OCI-LY1 (cell line): ENCODE results near the gene PHLDB2.

Source experiments
- H2AFZ ChIP-seq: fragments of 200-600 bp; sonication (generic), shearing (Covaris generic); 2 replicates; pipeline ENCODE4 v1.6.0; 2014; ENCODE audit warnings: antibody characterized with exemption, mild to moderate bottlenecking, low read length
- H3F3A ChIP-seq: fragments of 200-600 bp; sonication (generic), shearing (Covaris generic); 2 replicates; pipeline ENCODE4 v1.6.0; 2014; ENCODE audit warnings: mild to moderate bottlenecking, antibody characterized with exemption, low read length, moderate library complexity; ENCODE audit not compliant: insufficient read depth
- H3K27ac ChIP-seq: fragments of 200-600 bp; sonication (generic); 2 replicates; pipeline ENCODE4 v1.5.1; 2014; ENCODE audit warnings: low read length, mixed run types, mild to moderate bottlenecking, low read depth; ENCODE audit not compliant: poor library complexity, severe bottlenecking
- H3K27me3 ChIP-seq: fragments of 200-600 bp; sonication (generic); 2 replicates; pipeline ENCODE4 v1.6.0; 2014; ENCODE audit warnings: antibody characterized with exemption, mild to moderate bottlenecking, low read length, moderate library complexity; ENCODE audit not compliant: insufficient read depth
- H3K36me3 ChIP-seq: fragments of 200-600 bp; sonication (generic); 2 replicates; pipeline ENCODE4 v1.6.1; 2014; ENCODE audit warnings: mild to moderate bottlenecking, antibody characterized with exemption, low read length, moderate library complexity, mixed read lengths; ENCODE audit not compliant: insufficient read depth
- H3K4me1 ChIP-seq: fragments of 200-600 bp; sonication (generic); 2 replicates; pipeline ENCODE4 v1.5.1; 2014; ENCODE audit warnings: mild to moderate bottlenecking, low read length, moderate library complexity; ENCODE audit not compliant: insufficient read depth, severe bottlenecking
- H3K4me2 ChIP-seq: fragments of 200-600 bp; sonication (generic), shearing (Covaris generic); 2 replicates; pipeline ENCODE4 v1.6.1; 2014; ENCODE audit warnings: low read length
- H3K4me3 ChIP-seq: fragments of 200-600 bp; sonication (generic); 2 replicates; pipeline ENCODE4 v1.5.1; 2014; ENCODE audit warnings: low read length, low read depth, mild to moderate bottlenecking, mixed read lengths; ENCODE audit not compliant: poor library complexity, severe bottlenecking
- H3K79me2 ChIP-seq: fragments of 200-600 bp; shearing (Covaris generic); 2 replicates; pipeline ENCODE4 v1.6.1; 2016; ENCODE audit warnings: mixed run types, low read length, mixed read lengths; ENCODE audit not compliant: insufficient read depth
- H3K9ac ChIP-seq: fragments of 200-600 bp; sonication (generic), shearing (Covaris generic); 2 replicates; pipeline ENCODE4 v1.6.1; 2014; ENCODE audit warnings: mild to moderate bottlenecking, low read length, mixed read lengths
- H3K9me2 ChIP-seq: fragments of 200-600 bp; sonication (generic), shearing (Covaris generic); 2 replicates; pipeline ENCODE4 v1.6.1; 2014; ENCODE audit warnings: low read depth, mild to moderate bottlenecking, low read length, mixed read lengths
- H3K9me3 ChIP-seq: fragments of 200-600 bp; shearing (Covaris generic); 2 replicates; pipeline ENCODE4 v1.6.1; 2014; ENCODE audit warnings: low read length, mixed read lengths
- H4K20me1 ChIP-seq: fragments of 200-600 bp; sonication (generic), shearing (Covaris generic); 2 replicates; pipeline ENCODE4 v1.6.0; 2016; ENCODE audit warnings: mild to moderate bottlenecking, low read length; ENCODE audit not compliant: insufficient read depth
- EZH2 ChIP-seq: fragments of 200-600 bp; sonication (generic), shearing (Covaris generic); IDR thresholded peaks from 2 replicates; pipeline ENCODE4 v1.8.0; 2017; ENCODE audit warnings: borderline replicate concordance, mixed run types, mild to moderate bottlenecking, antibody characterized with exemption, low read length, moderate library complexity, mixed read lengths
- TF ChIP-seq, protein P1 (sequence below): fragments of 200-600 bp; sonication (generic), shearing (Covaris generic); IDR thresholded peaks from 2 replicates; pipeline ENCODE4 v1.5.1; 2017; ENCODE audit warnings: mild to moderate bottlenecking, antibody characterized with exemption, low read length, moderate library complexity, mixed read lengths

The PHLDB2 gene

DNA sequence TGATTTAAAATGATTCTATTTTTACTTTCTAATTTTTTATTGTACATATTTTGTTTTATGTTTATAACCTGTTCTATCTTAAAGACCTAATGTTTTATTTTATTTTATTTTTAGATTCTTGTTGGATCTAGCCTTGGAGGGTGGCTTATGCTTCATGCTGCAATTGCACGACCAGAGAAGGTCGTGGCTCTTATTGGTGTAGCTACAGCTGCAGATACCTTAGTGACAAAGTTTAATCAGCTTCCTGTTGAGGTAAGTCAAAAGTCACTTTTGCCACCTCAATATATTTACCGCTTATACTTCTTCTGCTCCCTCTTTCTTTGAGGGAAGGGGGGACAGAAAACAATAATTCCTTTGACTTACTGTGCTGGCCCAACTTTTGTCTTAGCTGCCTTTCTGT lies 127.7 kb downstream of the PHLDB2 start:
- peaks cover 3% of the 10 kb centered on the region for H3K4me1 ChIP-seq
- H3K27me3 ChIP-seq: no peaks in the 10 kb centered on the region
- H3K9me2 ChIP-seq: no peaks in the 10 kb centered on the region
- TF ChIP-seq, protein P1, sequence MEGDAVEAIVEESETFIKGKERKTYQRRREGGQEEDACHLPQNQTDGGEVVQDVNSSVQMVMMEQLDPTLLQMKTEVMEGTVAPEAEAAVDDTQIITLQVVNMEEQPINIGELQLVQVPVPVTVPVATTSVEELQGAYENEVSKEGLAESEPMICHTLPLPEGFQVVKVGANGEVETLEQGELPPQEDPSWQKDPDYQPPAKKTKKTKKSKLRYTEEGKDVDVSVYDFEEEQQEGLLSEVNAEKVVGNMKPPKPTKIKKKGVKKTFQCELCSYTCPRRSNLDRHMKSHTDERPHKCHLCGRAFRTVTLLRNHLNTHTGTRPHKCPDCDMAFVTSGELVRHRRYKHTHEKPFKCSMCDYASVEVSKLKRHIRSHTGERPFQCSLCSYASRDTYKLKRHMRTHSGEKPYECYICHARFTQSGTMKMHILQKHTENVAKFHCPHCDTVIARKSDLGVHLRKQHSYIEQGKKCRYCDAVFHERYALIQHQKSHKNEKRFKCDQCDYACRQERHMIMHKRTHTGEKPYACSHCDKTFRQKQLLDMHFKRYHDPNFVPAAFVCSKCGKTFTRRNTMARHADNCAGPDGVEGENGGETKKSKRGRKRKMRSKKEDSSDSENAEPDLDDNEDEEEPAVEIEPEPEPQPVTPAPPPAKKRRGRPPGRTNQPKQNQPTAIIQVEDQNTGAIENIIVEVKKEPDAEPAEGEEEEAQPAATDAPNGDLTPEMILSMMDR: no peak
- no peak for TF ChIP-seq EZH2
- H3K4me3 ChIP-seq: no peak overlapping the region
- no peaks in the 10 kb centered on the region for H3K9me3 ChIP-seq
- H3K79me2 ChIP-seq: peaks cover 9% of the 10 kb centered on the region; the same call in 1 of the 2 replicates
- H3F3A ChIP-seq: no peaks in the 10 kb centered on the region
- no peaks in the 10 kb centered on the region for H4K20me1 ChIP-seq
- no peak overlapping the region for H3K4me2 ChIP-seq
- peaks cover 44% of the 10 kb centered on the region for H3K36me3 ChIP-seq
- no peak overlapping the region for H3K9ac ChIP-seq
- no peak overlapping the region for H3K27ac ChIP-seq
- no peak overlapping the region for H2AFZ ChIP-seq

DNA sequence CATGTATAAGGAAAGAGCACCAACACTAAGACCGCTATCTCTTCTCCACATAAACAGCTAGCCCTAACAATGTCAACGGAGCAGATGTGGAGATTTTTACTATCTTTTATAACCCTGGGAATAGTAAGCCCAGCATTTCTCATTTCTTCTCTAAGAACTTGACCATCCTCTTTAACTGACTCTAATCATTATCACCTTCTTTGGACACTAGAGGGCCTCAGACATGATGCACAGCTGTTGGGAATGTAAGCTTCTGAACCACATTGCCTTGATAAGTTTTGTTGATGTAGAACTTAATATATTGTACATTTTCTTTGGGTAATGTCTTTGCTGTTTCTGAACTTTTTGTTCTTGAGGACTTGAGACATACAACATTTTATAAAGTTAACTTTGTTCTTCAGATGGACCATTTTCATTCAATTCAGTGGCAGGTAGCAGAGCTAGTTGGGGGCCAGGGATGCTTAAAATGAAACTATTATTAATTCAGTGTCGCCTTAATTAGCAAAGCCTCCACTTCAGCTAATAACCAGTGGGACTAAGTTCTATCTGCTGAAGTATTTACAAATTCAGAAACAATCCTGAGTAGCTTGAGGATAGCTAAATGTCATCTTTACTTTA lies 130.1 kb downstream of the PHLDB2 start:
- Histone ChIP-seq H4K20me1 (no peaks in the 10 kb centered on the region), H3K27ac (no peak overlapping the region), H2AFZ (no peak overlapping the region), H3K4me3 (no peak overlapping the region), H3K4me1 (no peaks in the 10 kb centered on the region), H3F3A (no peaks in the 10 kb centered on the region), H3K4me2 (no peak overlapping the region), H3K9me3 (no peaks in the 10 kb centered on the region), H3K9me2 (no peaks in the 10 kb centered on the region), H3K79me2 (no peaks in the 10 kb centered on the region), H3K36me3 (peaks cover 40% of the 10 kb centered on the region), H3K27me3 (no peaks in the 10 kb centered on the region), H3K9ac (no peak overlapping the region)
- TF ChIP-seq, protein P1: peak; percentile 78
- TF ChIP-seq EZH2: no peak

DNA sequence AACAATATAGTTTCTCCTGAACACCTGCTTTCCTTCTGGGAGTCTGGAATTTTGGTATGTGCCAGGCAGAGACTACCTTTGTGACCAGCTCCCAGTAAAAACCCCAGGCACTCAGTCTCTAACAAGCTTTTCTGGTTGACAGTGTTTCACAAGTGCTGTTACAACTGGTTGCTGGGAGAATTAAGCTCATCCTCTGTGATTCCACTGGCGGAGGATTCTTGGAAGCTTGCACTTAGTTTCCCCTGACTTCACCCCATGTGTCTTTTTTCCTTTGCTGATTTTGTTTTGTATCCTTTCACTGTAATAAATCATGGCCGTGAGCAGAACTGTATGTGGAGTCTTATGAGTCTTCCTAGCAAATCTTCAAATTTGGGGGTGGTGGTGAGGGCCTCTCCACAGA lies 134.0 kb downstream of the PHLDB2 start:
- TF ChIP-seq EZH2: no peak
- TF ChIP-seq, protein P1: no peak
- no peaks in the 10 kb centered on the region for H3K79me2 ChIP-seq
- no peaks in the 10 kb centered on the region for H3K27me3 ChIP-seq
- no peaks in the 10 kb centered on the region for H3K9me3 ChIP-seq
- H3F3A ChIP-seq: no peaks in the 10 kb centered on the region
- no peaks in the 10 kb centered on the region for H3K4me1 ChIP-seq
- no peak overlapping the region for H3K27ac ChIP-seq
- no peak overlapping the region for H3K4me3 ChIP-seq
- H3K9ac ChIP-seq: no peak overlapping the region
- no peaks in the 10 kb centered on the region for H3K9me2 ChIP-seq
- H4K20me1 ChIP-seq: no peaks in the 10 kb centered on the region
- H3K36me3 ChIP-seq: peaks cover 26% of the 10 kb centered on the region
- no peak overlapping the region for H3K4me2 ChIP-seq
- H2AFZ ChIP-seq: no peak overlapping the region
